CD4-positive, alpha-beta T cell treated with Interleukin-17A for 1 hour (primary cell): Measurements from ENCODE around the gene AHNAK2.

Experiments
- DNase-seq: peaks from one replicate; pipeline ENCODE4 v3.0.0-alpha.2; 2020

Gene AHNAK2

GRCh38 chr14:104984056-104984894, 6.1 kb upstream of the AHNAK2 start:
- DNase-seq = no peak

- no peak for DNase-seq
Measured at GRCh38 chr14:104983231-104983721, 5.1 kb upstream of the AHNAK2 start.

- DNase-seq = no peak
Measured at GRCh38 chr14:104982548-104983230, 4.5 kb upstream of the AHNAK2 start.

DNA sequence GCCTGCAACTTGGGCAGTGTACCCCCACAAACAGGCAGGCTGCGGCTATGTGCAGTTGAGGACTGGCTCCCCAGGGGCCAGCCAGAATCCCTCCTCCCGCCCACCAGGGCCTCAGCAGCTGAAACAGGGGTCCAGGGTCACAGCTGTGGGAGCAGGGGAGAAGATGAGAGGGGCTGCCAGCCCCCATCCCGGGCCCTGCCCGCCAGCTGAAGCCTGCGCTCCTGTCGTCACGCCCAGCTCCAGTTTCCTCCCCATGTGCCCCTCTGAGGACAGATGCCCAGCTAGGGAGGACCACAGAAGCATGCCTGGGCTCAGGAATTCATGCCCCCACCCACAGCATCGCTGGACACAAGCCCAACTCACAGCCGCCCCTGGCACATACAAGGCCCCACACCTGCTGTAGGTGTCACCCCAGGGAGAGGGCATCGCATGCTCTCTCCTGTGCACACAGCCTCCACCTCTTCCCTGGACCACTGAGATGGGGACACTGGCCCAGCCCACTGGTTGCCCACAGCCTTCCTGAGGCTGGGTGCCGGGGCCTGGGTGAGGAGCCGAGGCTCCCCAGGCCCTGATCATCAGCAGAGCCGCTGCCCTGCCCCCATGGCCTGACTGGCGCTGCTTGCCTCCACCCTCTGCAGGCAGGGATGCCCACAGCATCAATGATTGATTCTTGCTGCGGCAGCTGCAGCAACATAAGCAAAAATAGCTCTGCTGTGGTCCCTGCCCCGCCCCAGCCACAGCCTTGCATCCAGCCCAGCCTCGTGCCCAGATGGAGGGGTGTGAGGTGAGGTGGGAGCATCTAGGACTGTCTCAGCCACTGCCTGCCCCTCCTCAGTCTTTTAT, 3.7 kb upstream of the AHNAK2 start:
- no peak for DNase-seq

- no peak for DNase-seq
Measured at GRCh38 chr14:104980611-104981531, 2.7 kb upstream of the AHNAK2 start.

- DNase-seq = no peak
Measured at GRCh38 chr14:104979758-104980610, 1.8 kb upstream of the AHNAK2 start.

- no peak for DNase-seq
Measured at GRCh38 chr14:104978746-104979691, 845 bp upstream of the AHNAK2 start.

DNA sequence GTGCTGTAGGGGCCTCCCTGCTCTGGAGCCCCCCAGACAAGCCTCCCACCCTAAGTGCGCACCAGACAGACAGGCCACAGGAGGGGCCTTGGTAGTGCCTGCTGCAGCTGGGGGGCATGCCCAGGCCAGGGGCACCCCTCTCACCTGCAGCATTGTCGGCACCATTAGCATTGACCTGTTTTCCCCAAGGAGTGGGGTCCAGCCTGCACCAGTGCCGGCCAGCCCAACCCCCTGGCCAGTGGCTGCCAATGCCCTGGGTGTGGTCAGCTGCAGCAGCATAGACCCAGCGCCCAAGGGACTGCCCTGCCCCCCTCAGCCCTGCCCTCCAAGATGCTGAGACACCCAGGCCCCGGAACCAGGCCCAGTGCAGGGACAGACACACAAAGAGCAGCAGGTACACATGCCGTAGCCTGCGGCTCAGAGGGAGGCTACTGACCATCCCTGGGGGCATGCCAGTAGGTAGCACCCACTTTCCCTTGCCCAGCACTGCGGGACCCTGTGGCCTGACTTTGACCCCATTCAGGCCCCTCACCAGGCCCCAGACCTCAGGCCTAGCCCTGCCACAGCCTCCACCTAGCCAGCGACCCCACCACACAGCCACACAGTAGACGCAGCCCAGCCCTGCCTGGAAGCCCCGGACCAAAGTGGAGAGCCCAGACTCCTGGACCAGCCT, 1.0 kb downstream of the AHNAK2 start:
- DNase-seq = no peak

DNA sequence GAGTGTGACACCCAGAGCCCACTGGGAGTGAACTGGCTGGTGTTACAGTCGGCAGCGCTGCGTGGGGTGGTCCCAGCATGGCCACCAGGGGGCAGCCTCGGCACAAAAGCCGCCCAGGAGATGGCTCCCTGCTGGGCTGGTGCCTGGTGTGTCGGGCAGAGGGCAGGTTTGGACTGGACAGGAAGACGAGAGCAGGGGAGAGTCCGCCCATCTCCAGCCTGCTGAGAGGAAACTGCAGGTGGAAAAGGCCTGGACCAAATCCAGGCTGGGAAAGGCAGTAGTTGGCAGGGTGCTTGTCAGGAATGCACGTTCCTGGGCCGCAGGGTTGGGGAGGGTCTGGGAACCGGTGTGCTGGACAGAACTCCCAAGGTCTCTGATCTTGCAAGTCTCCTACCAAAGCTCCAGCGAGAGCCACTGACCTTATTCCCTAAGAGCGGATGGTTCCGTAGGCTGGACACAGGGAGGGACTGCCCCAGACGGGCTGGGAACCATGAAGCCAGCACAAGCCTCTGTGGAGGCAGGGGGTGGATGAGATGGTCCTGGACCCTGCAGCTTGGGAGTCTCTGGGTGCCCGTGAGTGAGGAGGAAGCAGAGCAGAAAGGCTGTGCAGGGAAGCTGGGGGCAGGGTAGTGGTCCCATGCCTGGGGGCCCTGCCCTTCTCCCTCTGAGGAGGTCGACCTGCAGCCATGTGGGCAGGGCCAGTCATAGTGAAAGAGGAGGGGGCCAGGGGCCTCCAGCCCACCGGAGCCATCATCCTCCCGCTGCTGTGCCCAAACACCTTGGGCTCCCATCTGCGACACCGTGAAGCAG, 1.8 kb downstream of the AHNAK2 start:
- peak; percentile 89 for DNase-seq

- peak; percentile 28 for DNase-seq
Measured at GRCh38 chr14:104975481-104976197, 2.5 kb downstream of the AHNAK2 start.

DNA sequence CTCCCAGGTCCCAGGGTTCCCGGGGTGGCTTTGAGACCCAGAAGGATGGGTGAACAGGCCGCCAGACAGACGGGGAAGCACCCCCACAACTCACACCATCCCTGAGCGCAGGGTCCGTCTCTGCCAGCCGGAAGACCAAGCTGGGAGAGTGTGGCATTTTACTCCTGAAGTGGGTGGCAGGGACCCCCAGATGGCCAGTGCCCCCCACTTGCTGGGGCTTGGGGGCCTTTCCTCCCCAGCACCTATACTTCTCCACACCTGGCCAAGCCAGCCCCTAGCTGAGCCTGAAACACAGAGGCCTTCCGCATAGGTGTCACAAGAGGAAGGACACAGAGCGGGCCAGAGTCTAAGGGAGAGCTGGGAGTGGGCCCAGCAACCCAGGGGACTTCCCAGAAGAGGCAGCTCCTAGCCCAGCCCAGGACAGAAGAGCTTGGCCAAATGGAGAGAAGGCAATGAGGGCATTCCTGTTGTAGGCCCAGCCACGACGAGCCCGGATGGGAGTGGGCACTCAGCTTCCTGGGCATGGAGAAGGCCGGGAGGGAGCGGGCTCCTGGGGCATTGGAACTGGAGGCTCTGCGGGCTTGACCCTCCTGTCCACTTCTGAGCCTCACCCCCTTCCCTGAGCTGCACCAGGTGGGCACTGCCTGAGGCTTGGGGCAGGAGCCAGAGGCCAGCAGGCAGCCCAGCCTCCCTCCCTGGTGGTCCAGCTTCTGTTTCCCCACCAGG, 3.3 kb downstream of the AHNAK2 start:
- no peak for DNase-seq

DNA sequence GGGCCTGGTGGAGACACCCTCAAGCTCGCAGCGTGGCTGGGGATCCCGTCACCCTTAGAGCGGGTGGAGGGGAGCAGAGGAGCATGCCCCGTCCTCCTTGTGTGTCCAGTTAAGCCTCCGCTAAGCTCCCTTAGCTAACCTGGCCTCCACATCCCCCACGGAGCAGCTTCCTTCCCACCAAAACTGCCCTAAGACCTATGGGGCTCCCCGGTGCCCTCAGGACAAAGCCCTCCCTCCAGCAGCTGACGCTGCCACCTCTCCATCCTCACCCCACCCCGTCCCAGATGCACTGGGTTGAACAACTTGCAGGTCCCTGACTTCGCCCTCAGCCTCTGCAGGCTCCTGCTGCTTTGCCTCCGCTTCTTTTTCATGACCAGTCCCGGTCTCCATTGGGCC, 4.0 kb downstream of the AHNAK2 start:
- no peak for DNase-seq

- DNase-seq = no peak
Measured at GRCh38 chr14:104973385-104974145, 4.6 kb downstream of the AHNAK2 start.

- no peak for DNase-seq
Measured at GRCh38 chr14:104973135-104973384, 5.1 kb downstream of the AHNAK2 start.

GRCh38 chr14:104972301-104973134, 5.7 kb downstream of the AHNAK2 start:
- DNase-seq = no peak
